ENCODE results near the gene NDST1. TPM values are rescaled to one million over a fixed set of nuclear protein-coding genes. Genes with fewer than 3 reads are reported as not detected.
A peak's percentile ranks its signal among the peaks of the same experiment; 100 is the strongest.

NDST1 gene
- total RNA-seq, 4 donors from 2014 or later: 36.1 to 70.5 (median 50.5) TPM

- intact Hi-C loops (cut with DNase I; ENCODE audit: low total_unique reads): loop anchor here (1.0 kb wide), 2 partner anchors 149 to 286 kb away; no protein-coding TSS in a partner anchor
- DNase-seq (no peak), ATAC-seq (peak in 1 of 2 donors; percentile 3)
- no peaks in the 10 kb centered on the region for H3K9me3 ChIP-seq
- H3K27me3 ChIP-seq: no peaks in the 10 kb centered on the region
- TF ChIP-seq, protein P1, sequence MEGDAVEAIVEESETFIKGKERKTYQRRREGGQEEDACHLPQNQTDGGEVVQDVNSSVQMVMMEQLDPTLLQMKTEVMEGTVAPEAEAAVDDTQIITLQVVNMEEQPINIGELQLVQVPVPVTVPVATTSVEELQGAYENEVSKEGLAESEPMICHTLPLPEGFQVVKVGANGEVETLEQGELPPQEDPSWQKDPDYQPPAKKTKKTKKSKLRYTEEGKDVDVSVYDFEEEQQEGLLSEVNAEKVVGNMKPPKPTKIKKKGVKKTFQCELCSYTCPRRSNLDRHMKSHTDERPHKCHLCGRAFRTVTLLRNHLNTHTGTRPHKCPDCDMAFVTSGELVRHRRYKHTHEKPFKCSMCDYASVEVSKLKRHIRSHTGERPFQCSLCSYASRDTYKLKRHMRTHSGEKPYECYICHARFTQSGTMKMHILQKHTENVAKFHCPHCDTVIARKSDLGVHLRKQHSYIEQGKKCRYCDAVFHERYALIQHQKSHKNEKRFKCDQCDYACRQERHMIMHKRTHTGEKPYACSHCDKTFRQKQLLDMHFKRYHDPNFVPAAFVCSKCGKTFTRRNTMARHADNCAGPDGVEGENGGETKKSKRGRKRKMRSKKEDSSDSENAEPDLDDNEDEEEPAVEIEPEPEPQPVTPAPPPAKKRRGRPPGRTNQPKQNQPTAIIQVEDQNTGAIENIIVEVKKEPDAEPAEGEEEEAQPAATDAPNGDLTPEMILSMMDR (IDR thresholded peaks at IDR 0.05 in 4 of 5, conservative IDR thresholded peaks at IDR 0.05 in 1 of 5): no peak
- no peak for TF ChIP-seq POLR2A (IDR thresholded peaks at IDR 0.05)
- H3K36me3 ChIP-seq: no peaks in the 10 kb centered on the region
- in situ Hi-C loops (cut with MboI; ENCODE audit: low sequenced_read_pairs in 4 of 4): loop anchor here (5.0 to 25.0 kb wide), 9 partner anchors 91 to 291 kb away; partner anchors contain the start of genes IRGM (in 3 of the 4), MYOZ3 (in 1 of the 4) and RBM22 (in 1 of the 4)
- H3K4me1 ChIP-seq: peaks cover 16 to 19% of the 10 kb centered on the region in 2 donors
- H3K27ac ChIP-seq: no peak overlapping the region
- no peak overlapping the region for H3K4me3 ChIP-seq
These were observed 53.2 kb downstream of the NDST1 start for GRCh38 chr5:150561192-150561512.

GRCh38 chr5:150561571-150562275 lies 53.8 kb downstream of the NDST1 start:
- Histone ChIP-seq H3K36me3 (no peaks in the 10 kb centered on the region), H3K4me1 (peaks cover 16 to 19% of the 10 kb centered on the region in 2 donors), H3K27ac (no peak overlapping the region), H3K27me3 (no peaks in the 10 kb centered on the region), H3K4me3 (no peak overlapping the region), H3K9me3 (no peaks in the 10 kb centered on the region)
- ATAC-seq (no peak), DNase-seq (no peak)
- TF ChIP-seq, protein P1 (IDR thresholded peaks at IDR 0.05 in 4 of 5, conservative IDR thresholded peaks at IDR 0.05 in 1 of 5): no peak
- TF ChIP-seq POLR2A (IDR thresholded peaks at IDR 0.05): no peak
- in situ Hi-C loops (cut with MboI; ENCODE audit: low sequenced_read_pairs in 4 of 4) (loop anchor here (5.0 to 25.0 kb wide), 9 partner anchors 91 to 291 kb away; partner anchors contain the start of genes IRGM (in 3 of the 4), MYOZ3 (in 1 of the 4) and RBM22 (in 1 of the 4)), intact Hi-C loops (cut with DNase I; ENCODE audit: low total_unique reads) (loop anchor here (1.0 kb wide), 3 partner anchors 95 to 286 kb away; no protein-coding TSS in a partner anchor)

- Histone ChIP-seq H3K4me1 (peaks cover 12 to 16% of the 10 kb centered on the region in 2 donors), H3K9me3 (no peaks in the 10 kb centered on the region), H3K4me3 (no peak overlapping the region), H3K27me3 (no peaks in the 10 kb centered on the region), H3K27ac (peak overlapping the region in 1 of 4 donors; percentile 41), H3K36me3 (no peaks in the 10 kb centered on the region)
- no peak for TF ChIP-seq POLR2A (IDR thresholded peaks at IDR 0.05)
- TF ChIP-seq, protein P1 (IDR thresholded peaks at IDR 0.05 in 4 of 5, conservative IDR thresholded peaks at IDR 0.05 in 1 of 5): peak; percentile 29 to 68 (median 61)
- in situ Hi-C loops (cut with MboI; ENCODE audit: low sequenced_read_pairs in 4 of 4) (loop anchor here (5.0 to 25.0 kb wide), 9 partner anchors 89 to 289 kb away; partner anchors contain the start of genes IRGM (in 3 of the 4), MYOZ3 (in 1 of the 4) and RBM22 (in 1 of the 4)), intact Hi-C loops (cut with DNase I; ENCODE audit: low total_unique reads) (loop anchor here (1.0 kb wide), 1 partner anchor 93 kb away; no protein-coding TSS in a partner anchor)
- DNase-seq (no peak), ATAC-seq (no peak)
These were observed 54.9 kb downstream of the NDST1 start for GRCh38 chr5:150562832-150563231.

DNA sequence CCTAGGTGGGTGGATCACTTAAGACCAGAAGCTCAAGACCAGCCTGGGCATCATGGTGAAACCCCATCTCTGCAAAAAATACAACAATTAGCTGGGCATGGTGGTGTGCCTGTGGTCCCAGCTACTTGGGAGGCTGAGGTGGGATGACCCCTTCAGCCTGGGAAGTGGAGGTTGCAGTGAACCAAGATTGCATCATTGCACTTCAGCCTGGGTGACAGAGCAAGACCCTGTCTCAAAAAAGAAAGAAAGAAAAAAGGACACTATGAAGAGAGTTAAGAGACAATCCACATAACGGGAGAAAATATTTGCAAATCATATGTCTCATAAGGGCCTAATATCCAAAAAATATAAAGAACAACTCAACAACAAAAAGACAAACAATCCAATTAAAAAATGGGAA lies 57.9 kb downstream of the NDST1 start:
- intact Hi-C loops (cut with DNase I; ENCODE audit: low total_unique reads): no loop called here
- ATAC-seq (no peak), DNase-seq (no peak)
- in situ Hi-C loops (cut with MboI; ENCODE audit: low sequenced_read_pairs in 4 of 4): loop anchor here in 3 of 4 donors (10.0 to 25.0 kb wide), 5 partner anchors 89 to 279 kb away; partner anchors contain the start of genes IRGM (in 2 of the 3), MYOZ3 (in 1 of the 3) and RBM22 (in 1 of the 3)
- no peaks in the 10 kb centered on the region for H3K27me3 ChIP-seq
- no peaks in the 10 kb centered on the region for H3K36me3 ChIP-seq
- H3K27ac ChIP-seq: no peak overlapping the region
- TF ChIP-seq, protein P1 (IDR thresholded peaks at IDR 0.05 in 4 of 5, conservative IDR thresholded peaks at IDR 0.05 in 1 of 5): no peak
- no peak for TF ChIP-seq POLR2A (IDR thresholded peaks at IDR 0.05)
- H3K9me3 ChIP-seq: no peaks in the 10 kb centered on the region
- no peak overlapping the region for H3K4me3 ChIP-seq
- H3K4me1 ChIP-seq: peaks cover 0 to 7% of the 10 kb centered on the region in 2 donors

Data from gastrocnemius medialis (tissue), 4 donors.